Measurements from ENCODE around the gene SRGAP2C.
"Not testable (repeated sequence)": the region's sequence is repeated elsewhere in the genome, so short reads cannot be mapped to it uniquely, and the experiment has no call there.

The SRGAP2C gene

GRCh38 chr1:121184290-121185127, at the start of gene SRGAP2C, which contains the start of gene FAM72B:
Gene SRGAP2C (plus strand): TSS chr1:121184975. CDS start chr1:121187447, 2,472 bp downstream.
Gene FAM72B (minus strand): TSS chr1:121184340. CDS start chr1:121183489, 851 bp downstream.
- DNase-seq: peak; percentile 81

- not testable (repeated sequence) for DNase-seq
Observed at GRCh38 chr1:121140393-121140792, 44.4 kb upstream of the SRGAP2C start.

- not testable (repeated sequence) for DNase-seq
Observed at GRCh38 chr1:121148489-121149190, 36.1 kb upstream of the SRGAP2C start.

GRCh38 chr1:121151294-121151693, 33.5 kb upstream of the SRGAP2C start:
- DNase-seq: not testable (repeated sequence)

GRCh38 chr1:121152788-121153187, 32.0 kb upstream of the SRGAP2C start:
- not testable (repeated sequence) for DNase-seq

GRCh38 chr1:121154811-121155210, 30.0 kb upstream of the SRGAP2C start:
- DNase-seq: not testable (repeated sequence)

- not testable (repeated sequence) for DNase-seq
Observed at GRCh38 chr1:121155671-121156358, 29.0 kb upstream of the SRGAP2C start.

- DNase-seq: not testable (repeated sequence)
Observed at GRCh38 chr1:121156958-121157603, 27.7 kb upstream of the SRGAP2C start.

- not testable (repeated sequence) for DNase-seq
Observed at GRCh38 chr1:121157609-121158008, 27.2 kb upstream of the SRGAP2C start.

- DNase-seq: not testable (repeated sequence)
Observed at GRCh38 chr1:121160118-121160517, 24.7 kb upstream of the SRGAP2C start.

GRCh38 chr1:121161199-121161901, 23.4 kb upstream of the SRGAP2C start:
- DNase-seq: not testable (repeated sequence)

- DNase-seq: not testable (repeated sequence)
Observed at GRCh38 chr1:121163850-121164757, 20.7 kb upstream of the SRGAP2C start.

- DNase-seq: not testable (repeated sequence)
Observed at GRCh38 chr1:121165296-121165695, 19.5 kb upstream of the SRGAP2C start.

- not testable (repeated sequence) for DNase-seq
Observed at GRCh38 chr1:121167225-121167738, 17.5 kb upstream of the SRGAP2C start.

- not testable (repeated sequence) for DNase-seq
Observed at GRCh38 chr1:121168152-121168668, 16.6 kb upstream of the SRGAP2C start.

GRCh38 chr1:121176649-121177048, 8.1 kb upstream of the SRGAP2C start:
- not testable (repeated sequence) for DNase-seq

GRCh38 chr1:121178197-121178596, 6.6 kb upstream of the SRGAP2C start:
- DNase-seq: not testable (repeated sequence)

- DNase-seq: not testable (repeated sequence)
Observed at GRCh38 chr1:121183867-121184266, 908 bp upstream of the SRGAP2C start.

GRCh38 chr1:121185140-121185708, 449 bp downstream of the SRGAP2C start:
- not testable (repeated sequence) for DNase-seq

- DNase-seq: not testable (repeated sequence)
Observed at GRCh38 chr1:121186191-121186590, 1.4 kb downstream of the SRGAP2C start.

Measured in activated CD4-positive, alpha-beta T cell treated with anti-CD3 and anti-CD28 coated beads, Interleukin-2, amount 50 U/mL, for 1 hour (primary cell).